GM18873 (cell line): ENCODE data around the gene FHIT.

ENCODE experiments used
- ATAC-seq: cut with Tn5 transposase; IDR thresholded peaks from one replicate; pipeline ENCODE4 v1.9.1; 2021; ENCODE audit warnings: mild to moderate bottlenecking, moderate library complexity, moderate number of reproducible peaks; ENCODE audit not compliant: unreplicated experiment, low FRiP score

FHIT gene

DNA sequence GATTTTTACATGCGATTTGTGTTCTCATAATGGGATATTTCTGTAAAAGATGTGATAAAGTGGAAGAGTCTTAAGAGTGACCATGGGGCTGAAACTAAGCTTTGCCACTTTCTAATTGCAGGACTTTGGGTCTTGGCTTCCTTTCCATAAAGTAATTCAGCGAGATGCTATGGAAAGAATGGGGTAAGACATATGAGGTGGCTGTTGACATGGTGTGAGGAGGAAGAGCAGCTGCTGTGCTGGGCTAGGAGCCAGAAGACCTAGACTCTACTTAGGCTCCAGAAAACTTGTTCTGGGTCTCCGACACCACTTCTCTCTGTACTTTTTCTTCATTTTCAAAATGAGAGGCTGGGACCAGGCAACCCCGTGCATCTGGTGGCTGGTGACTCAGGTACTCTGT, 1547.0 kb downstream of the FHIT start:
- ATAC-seq, result no peak

DNA sequence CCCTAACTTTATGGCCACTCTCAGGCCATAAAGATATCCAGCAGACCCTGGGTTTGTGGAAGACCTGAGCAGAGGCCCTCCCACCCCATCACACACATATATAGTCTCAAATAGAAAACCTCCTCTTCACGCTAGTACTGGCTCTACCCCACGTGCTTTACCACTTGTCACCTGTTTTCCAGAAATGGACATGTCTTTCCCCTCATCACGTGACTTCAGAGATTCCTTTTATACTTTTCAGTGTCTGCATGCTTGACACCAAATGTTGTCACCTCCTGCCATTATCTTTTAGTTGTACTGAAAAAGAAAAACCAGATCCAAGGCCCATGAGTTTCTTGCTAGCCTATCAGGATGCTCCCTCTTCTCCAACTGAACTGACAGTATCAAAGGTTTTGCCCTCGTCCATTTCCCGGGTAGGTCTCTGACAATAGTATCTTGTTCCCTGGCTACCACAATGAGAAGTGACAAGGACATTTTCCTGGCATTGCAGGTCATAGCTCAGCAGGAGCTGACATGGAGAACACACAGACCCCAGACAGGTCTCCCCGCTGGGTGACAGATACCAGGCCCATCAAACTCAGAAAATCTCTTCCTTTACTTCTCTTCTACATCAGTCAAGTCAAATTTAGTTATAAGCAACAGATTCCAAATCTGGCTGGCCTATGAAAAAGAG, 1551.5 kb downstream of the FHIT start:
- ATAC-seq, result no peak
